ENCODE measurements around the gene PCDHB16.

PCDHB16 gene

GRCh38 chr5:141149812-141150211, 32.4 kb upstream of the PCDHB16 start, which contains the start of gene PCDHB6:
TSS of gene PCDHB6 (plus strand) at chr5:141150057. CDS start at chr5:141150258, 201 bp downstream.
- H3K36me3 ChIP-seq (ENCODE audit: control insufficient read depth in 2 of 2, insufficient read depth in 1 of 2, low read length in 2 of 2) = no peaks in the 10 kb centered on the region
- no peaks in the 10 kb centered on the region for H3K4me1 ChIP-seq (ENCODE audit: control insufficient read depth, insufficient read depth, low read length)
- H3K4me3 ChIP-seq (ENCODE audit: low read depth, low read length) = no peak within 1 kb of the TSS
- POLR2A ChIA-PET = no interaction called here
- TF ChIP-seq ZNF654 (tag by site-specific recombination; IDR thresholded peaks at IDR 0.05; ENCODE audit: low read depth) = no peak
- TF ChIP-seq ZNF785 (tag by site-specific recombination; IDR thresholded peaks at IDR 0.05) = no peak
- TF ChIP-seq ZNF132 (tag by site-specific recombination; IDR thresholded peaks at IDR 0.05; ENCODE audit: borderline replicate concordance) = no peak
- no peaks in the 10 kb centered on the region for H3K9me3 ChIP-seq (ENCODE audit: control insufficient read depth, insufficient read depth, low read depth, low read length)
- CTCF ChIA-PET = interaction anchor here (0.6 to 1.6 kb wide), 8 partner anchors 14 to 282 kb away, joined by 3 to 8 read pairs (median 4); partner anchors contain the start of genes PCDHB11, PCDHB2 and PCDHB7
- no peak within 1 kb of the TSS for H3K27ac ChIP-seq (ENCODE audit: extremely low read depth, low read depth, low read length)

- Histone ChIP-seq H3K4me1 (ENCODE audit: control insufficient read depth, insufficient read depth, low read length) (no peaks in the 10 kb centered on the region), H3K27ac (ENCODE audit: extremely low read depth, low read depth, low read length) (no peak overlapping the region), H3K36me3 (ENCODE audit: control insufficient read depth in 2 of 2, insufficient read depth in 1 of 2, low read length in 2 of 2) (no peaks in the 10 kb centered on the region), H3K4me3 (ENCODE audit: low read depth, low read length) (no peak overlapping the region), H3K9me3 (ENCODE audit: control insufficient read depth, insufficient read depth, low read depth, low read length) (no peaks in the 10 kb centered on the region)
- POLR2A ChIA-PET = no interaction called here
- CTCF ChIA-PET = interaction anchor here (0.9 to 1.6 kb wide), 7 partner anchors 13 to 65 kb away, joined by 3 to 8 read pairs (median 5); partner anchors contain the start of genes PCDHB11, PCDHB2 and PCDHB7
- no peak for TF ChIP-seq REST (tag by site-specific recombination; IDR thresholded peaks at IDR 0.05)
- no peak for TF ChIP-seq ZNF76 (tag by site-specific recombination; IDR thresholded peaks at IDR 0.05; ENCODE audit: borderline replicate concordance, low read depth)
- TF ChIP-seq MZF1 (tag by site-specific recombination; IDR thresholded peaks at IDR 0.05; ENCODE audit: borderline replicate concordance) = no peak
- no peak for TF ChIP-seq MEIS1 (CRISPR knock-in tag; IDR thresholded peaks at IDR 0.05; ENCODE audit: borderline replicate concordance)
- TF ChIP-seq ZNF473 (tag by site-specific recombination; IDR thresholded peaks at IDR 0.05) = no peak
- TF ChIP-seq ZNF157 (tag by site-specific recombination; IDR thresholded peaks at IDR 0.05) = no peak
Measured at GRCh38 chr5:141150224-141150992, 31.8 kb upstream of the PCDHB16 start.

GRCh38 chr5:141150993-141151325, 31.2 kb upstream of the PCDHB16 start:
- POLR2A ChIA-PET = no interaction called here
- no peaks in the 10 kb centered on the region for H3K9me3 ChIP-seq (ENCODE audit: control insufficient read depth, insufficient read depth, low read depth, low read length)
- H3K4me3 ChIP-seq (ENCODE audit: low read depth, low read length) = no peak overlapping the region
- H3K4me1 ChIP-seq (ENCODE audit: control insufficient read depth, insufficient read depth, low read length) = no peaks in the 10 kb centered on the region
- H3K36me3 ChIP-seq (ENCODE audit: control insufficient read depth in 2 of 2, insufficient read depth in 1 of 2, low read length in 2 of 2) = no peaks in the 10 kb centered on the region
- CTCF ChIA-PET = interaction anchor here (1.4 to 1.6 kb wide), 2 partner anchors 21 to 57 kb away, joined by 5 to 8 read pairs; partner anchors contain the start of genes PCDHB2 and PCDHB7
- no peak for TF ChIP-seq HIC1 (tag by site-specific recombination; IDR thresholded peaks at IDR 0.05)
- no peak for TF ChIP-seq ZNF350 (tag by site-specific recombination; IDR thresholded peaks at IDR 0.05)
- no peak for TF ChIP-seq PATZ1 (tag by site-specific recombination; IDR thresholded peaks at IDR 0.05)
- TF ChIP-seq ZNF26 (tag by site-specific recombination; IDR thresholded peaks at IDR 0.05) = no peak
- no peak for TF ChIP-seq ZNF610 (tag by site-specific recombination; IDR thresholded peaks at IDR 0.05; ENCODE audit: borderline replicate concordance)
- TF ChIP-seq ZSCAN16 (tag by site-specific recombination; IDR thresholded peaks at IDR 0.05) = no peak
- TF ChIP-seq ZBTB21 (tag by site-specific recombination; IDR thresholded peaks at IDR 0.05) = no peak
- no peak for TF ChIP-seq HOXA7 (CRISPR knock-in tag; IDR thresholded peaks at IDR 0.05; ENCODE audit: borderline replicate concordance)
- no peak for TF ChIP-seq ZNF114 (tag by site-specific recombination; IDR thresholded peaks at IDR 0.05)
- no peak for TF ChIP-seq ZNF624 (tag by site-specific recombination; IDR thresholded peaks at IDR 0.05)
- TF ChIP-seq ZNF449 (tag by site-specific recombination; IDR thresholded peaks at IDR 0.05) = no peak
- no peak overlapping the region for H3K27ac ChIP-seq (ENCODE audit: extremely low read depth, low read depth, low read length)
